A549 (cell line): Measurements from ENCODE around the gene C17orf113. TPM values are rescaled to one million over a fixed set of nuclear protein-coding genes. Genes with fewer than 3 reads are reported as not detected.
A peak's percentile ranks its signal among the peaks of the same experiment; 100 is the strongest.

Experiments used
- ATAC-seq, 2 experiments: fragments of 200-7000 bp in 1 of 2; fragments of >200 bp in 1 of 2; cut with Nextera tagmentation in 1 of 2; cut with Tn5 transposase in 1 of 2; 3 replicates each; pipeline versions ENCODE4 v1.8.0 to v1.9.1; 2018 to 2020; ENCODE audit warnings: mild to moderate bottlenecking in 1 of 2, moderate library complexity in 1 of 2
- CTCF ChIA-PET: fragments of 300-600 bp; sonication (Branson Sonifier 250); formaldehyde crosslinking; extraction: SDS; loops from one replicate; lab custom pipeline; 2021; ENCODE audit warnings: antibody characterized with exemption, inconsistent platforms; lab: Yijun Ruan, JAX
- POLR2A ChIA-PET: fragments of 350-600 bp; formaldehyde crosslinking; extraction: SDS; loops from one replicate; lab custom pipeline; 2021; ENCODE audit warnings: antibody characterized with exemption, inconsistent platforms; lab: Yijun Ruan, JAX
- DNase-seq, 2 experiments: peaks; one replicate each; pipeline versions ENCODE4 v3.0.0 to v3.0.0-alpha.2; 2011 to 2016; ENCODE audit warnings: low read depth in 1 of 2, low spot score in 1 of 2
- FAIRE-seq: peaks from 2 replicates; lab custom pipeline; 2011; peaks lifted over from hg19 to GRCh38; lab: Jason Lieb, UNC
- H3K27ac ChIP-seq, 2 experiments: fragments of >200 bp; sonication (Bioruptor Twin); formaldehyde crosslinking; 3 replicates each; pipeline ENCODE4 v1.5.1; 2016 to 2017
- H3K4me1 ChIP-seq: fragments of >200 bp; sonication (Bioruptor Twin); formaldehyde crosslinking; 3 replicates; pipeline ENCODE4 v1.6.1; 2016
- H3K4me2 ChIP-seq: fragments of >200 bp; sonication (Bioruptor Twin); formaldehyde crosslinking; 3 replicates; pipeline ENCODE4 v1.6.1; 2016
- H3K4me3 ChIP-seq: fragments of >200 bp; sonication (Bioruptor Twin); formaldehyde crosslinking; 3 replicates; pipeline ENCODE4 v1.5.1; 2016
- H3K9me3 ChIP-seq: fragments of >200 bp; sonication (Bioruptor Twin); formaldehyde crosslinking; 3 replicates; pipeline ENCODE4 v1.6.1; 2016
- ATOH8 ChIP-seq: fragments of 250-450 bp; sonication (Bioruptor Pico); IDR thresholded peaks from 2 replicates; pipeline ENCODE4 v1.5.0; 2020; ENCODE audit warnings: low read depth, mild to moderate bottlenecking, moderate library complexity
- BHLHE40 ChIP-seq: IDR thresholded peaks from 2 replicates; pipeline ENCODE4 v1.6.1; 2012; ENCODE audit warnings: low read depth, low read length, inconsistent platforms
- CBX2 ChIP-seq: fragments of 200-600 bp; sonication (generic); IDR thresholded peaks from 2 replicates; pipeline ENCODE4 v1.6.1; 2016; ENCODE audit warnings: low read depth, mild to moderate bottlenecking, borderline replicate concordance
- E2F6 ChIP-seq: IDR thresholded peaks from 2 replicates; pipeline ENCODE4 v1.6.1; 2012; ENCODE audit warnings: low read depth, borderline replicate concordance
- ESRRA ChIP-seq: fragments of 150-350 bp; IDR thresholded peaks from 2 replicates; pipeline ENCODE4 v1.6.1; 2014; ENCODE audit warnings: mild to moderate bottlenecking, low read length, borderline replicate concordance
- GATA3 ChIP-seq: IDR thresholded peaks from 2 replicates; pipeline ENCODE4 v1.6.1; 2012; ENCODE audit warnings: borderline replicate concordance
- HES2 ChIP-seq: fragments of >200 bp; sonication (Bioruptor Twin); formaldehyde crosslinking; IDR thresholded peaks from 2 replicates; pipeline ENCODE4 v1.6.1; 2016
- HMGXB4 ChIP-seq: fragments of 250-450 bp; sonication (Bioruptor Pico); IDR thresholded peaks from 2 replicates; pipeline ENCODE4 v1.5.0; 2021; ENCODE audit warnings: mild to moderate bottlenecking, moderate library complexity, borderline replicate concordance
- JUNB ChIP-seq: fragments of >200 bp; sonication (Bioruptor Twin); formaldehyde crosslinking; IDR thresholded peaks from 2 replicates; pipeline ENCODE4 v1.6.1; 2016
- NPAS2 ChIP-seq: fragments of 250-450 bp; sonication (Bioruptor Pico); IDR thresholded peaks from 2 replicates; pipeline ENCODE4 v1.8.0; 2022; ENCODE audit warnings: mild to moderate bottlenecking, moderate library complexity, borderline replicate concordance
- PHF8 ChIP-seq: fragments of 200-600 bp; sonication (generic); IDR thresholded peaks from 2 replicates; pipeline ENCODE4 v1.6.1; 2016; ENCODE audit warnings: low read depth, mild to moderate bottlenecking, antibody characterized with exemption, moderate library complexity, borderline replicate concordance
- RAD21 ChIP-seq, 2 experiments: fragments of >200 bp in 1 of 2; sonication (Bioruptor Twin) in 1 of 2; formaldehyde crosslinking in 1 of 2; IDR thresholded peaks in 1 of 2; conservative IDR thresholded peaks in 1 of 2; 2 replicates in 1 of 2; 3 replicates in 1 of 2; pipeline ENCODE4 v1.6.1; 2012 to 2018; ENCODE audit warnings: inconsistent platforms in 1 of 2
- REST ChIP-seq: fragments of 200-600 bp; sonication (generic); IDR thresholded peaks from 2 replicates; pipeline ENCODE4 v1.6.1; 2016; ENCODE audit warnings: antibody characterized with exemption, mild to moderate bottlenecking, moderate library complexity
- RNF2 ChIP-seq: fragments of 200-600 bp; sonication (generic); IDR thresholded peaks from 2 replicates; pipeline ENCODE4 v1.6.1; 2016; ENCODE audit warnings: low read depth, mild to moderate bottlenecking, antibody characterized with exemption, moderate library complexity, borderline replicate concordance
- SMC3 ChIP-seq: fragments of >200 bp; sonication (Bioruptor Twin); formaldehyde crosslinking; IDR thresholded peaks from 3 replicates; pipeline ENCODE4 v1.6.1; 2018; ENCODE audit warnings: inconsistent platforms
- TFCP2L1 ChIP-seq: fragments of 250-450 bp; sonication (Bioruptor Pico); IDR thresholded peaks from 2 replicates; pipeline ENCODE4 v1.5.0; 2021; ENCODE audit warnings: mild to moderate bottlenecking
- TP53 ChIP-seq: fragments of 250-450 bp; sonication (Bioruptor Pico); IDR thresholded peaks from 2 replicates; pipeline ENCODE4 v1.5.0; 2021; ENCODE audit warnings: mild to moderate bottlenecking, moderate library complexity
- USF2 ChIP-seq: fragments of 450-650 bp; IDR thresholded peaks from 2 replicates; pipeline ENCODE4 v1.6.1; 2014; ENCODE audit warnings: antibody characterized with exemption
- ZC3H11A ChIP-seq: fragments of 450-650 bp; IDR thresholded peaks from 2 replicates; pipeline ENCODE4 v1.6.1; 2014; ENCODE audit warnings: antibody characterized with exemption, mild to moderate bottlenecking
- ZFP36 ChIP-seq: fragments of 450-650 bp; IDR thresholded peaks from 2 replicates; pipeline ENCODE4 v1.6.1; 2014; ENCODE audit warnings: borderline replicate concordance; ENCODE audit not compliant: partially characterized antibody
- ZNF302 ChIP-seq: fragments of 250-450 bp; sonication (Bioruptor Pico); IDR thresholded peaks from 2 replicates; pipeline ENCODE4 v1.9.0; 2021; ENCODE audit warnings: inconsistent platforms, mild to moderate bottlenecking, moderate library complexity
- WGBS: methylation state at CpG from one replicate; pipeline ENCODE4 v1.1.6; 2017; ENCODE audit errors: missing lambda C conversion rate; 5-methylcytosine and 5-hydroxymethylcytosine counted together
- polyA plus RNA-seq, 4 experiments: library from polyadenylated mRNA; depleted of rRNA in 3 of 4; stranded (reverse); fragments of >200 nt; fragmentation: RNase III in 1 of 4; extraction: RNeasy Plus Mini Kit Qiagen cat#74134 plus additional on column Dnase treatment in 1 of 4; gene quantifications; 2 replicates in 3 of 4; 3 replicates in 1 of 4; pipeline ENCODE4 v1.2.3, GENCODE V29; 2011 to 2017

C17orf113 gene
- polyA plus RNA-seq, 2 of the 4 experiments (the other 2 are of a cell fraction): 0.67 to 1.0 TPM

GRCh38 chr17:42081516-42082129 lies 31.2 kb upstream of the C17orf113 start:
- WGBS: 56% methylated on average over 9 of the region's 9 CpGs
- ChIA-PET POLR2A (no interaction called here), CTCF (interaction anchor here (1.0 to 8.1 kb wide), 5 partner anchors 15 to 119 kb away, joined by 4 to 85 read pairs (median 4); no protein-coding TSS in a partner anchor)
- no peak overlapping the region for H3K4me2 ChIP-seq
- TF ChIP-seq TFCP2L1 (CRISPR knock-in tag) (no peak), JUNB (no peak), ZC3H11A (no peak), HES2 (no peak), HMGXB4 (no peak), PHF8 (no peak)
- peaks cover 9% of the 10 kb centered on the region; the same call in 1 of the 3 replicates for H3K4me1 ChIP-seq
- ATAC-seq (peak; percentile 42 to 50; a peak in 4 of 6 replicates), FAIRE-seq (no peak), DNase-seq (no peak)
- H3K27ac ChIP-seq: no peak overlapping the region
- no peak overlapping the region for H3K4me3 ChIP-seq
- no peaks in the 10 kb centered on the region for H3K9me3 ChIP-seq

GRCh38 chr17:42079541-42079940 lies 29.1 kb upstream of the C17orf113 start:
- CTCF ChIA-PET: interaction anchor here (0.6 to 8.1 kb wide), 13 partner anchors 8 to 438 kb away, joined by 3 to 85 read pairs (median 4); no protein-coding TSS in a partner anchor
- no peak for TF ChIP-seq NPAS2 (CRISPR knock-in tag)
- no peak for TF ChIP-seq BHLHE40
- no peak for TF ChIP-seq ESRRA
- no peak for TF ChIP-seq JUNB
- TF ChIP-seq, all 56 proteins: peak for 0
- ATAC-seq (no peak), FAIRE-seq (no peak), DNase-seq (no peak)
- POLR2A ChIA-PET: no interaction called here
- Histone ChIP-seq H3K4me3 (no peak overlapping the region), H3K4me2 (no peak overlapping the region), H3K9me3 (no peaks in the 10 kb centered on the region), H3K27ac (no peak overlapping the region), H3K4me1 (peaks cover 9% of the 10 kb centered on the region; the same call in 1 of the 3 replicates)
- WGBS: 71% methylated on average over 2 of the region's 2 CpGs

- 84% methylated on average over 8 of the region's 8 CpGs for WGBS
- DNase-seq (no peak), FAIRE-seq (peak; percentile 28), ATAC-seq (no peak)
- Histone ChIP-seq H3K27ac (no peak overlapping the region), H3K9me3 (no peaks in the 10 kb centered on the region), H3K4me3 (no peak overlapping the region), H3K4me2 (no peak overlapping the region), H3K4me1 (peaks cover 9% of the 10 kb centered on the region; the same call in 1 of the 3 replicates)
- ChIA-PET CTCF (interaction anchor here (0.7 to 8.1 kb wide), 3 partner anchors 12 to 341 kb away, joined by 4 to 85 read pairs (median 6); no protein-coding TSS in a partner anchor), POLR2A (no interaction called here)
- TF ChIP-seq GATA3: no peak
- TF ChIP-seq RAD21 (conservative IDR thresholded peaks at IDR 0.05 in 1 of 2, IDR thresholded peaks at IDR 0.05 in 1 of 2): no peak
- TF ChIP-seq ZNF302 (CRISPR knock-in tag): no peak
- no peak for TF ChIP-seq RNF2
- no peak for TF ChIP-seq TP53 (CRISPR knock-in tag)
- TF ChIP-seq REST: no peak
- TF ChIP-seq E2F6: no peak
- TF ChIP-seq ATOH8 (CRISPR knock-in tag): no peak
- TF ChIP-seq USF2: no peak
- no peak for TF ChIP-seq TFCP2L1 (CRISPR knock-in tag)
- no peak for TF ChIP-seq CBX2
- TF ChIP-seq JUNB: no peak
- no peak for TF ChIP-seq ZFP36
- no peak for TF ChIP-seq SMC3
These were observed 28.1 kb upstream of the C17orf113 start for GRCh38 chr17:42078396-42079043.
